CD4-positive, alpha-beta T cell treated with Interleukin-21 for 1 hour (primary cell): ENCODE results near the gene C1orf122.
A peak's percentile ranks its signal among the peaks of the same experiment; 100 is the strongest.
"Not testable (repeated sequence)": the region's sequence is repeated elsewhere in the genome, so short reads cannot be mapped to it uniquely, and the experiment has no call there.

Experiments used
- DNase-seq: peaks from one replicate; pipeline ENCODE4 v3.0.0-alpha.2; 2020

The C1orf122 gene

GRCh38 chr1:37807555-37808368 is at the start of gene C1orf122, which contains the start of gene YRDC:
TSS of gene C1orf122 (plus strand) at chr1:37807790. CDS start at chr1:37808405, 615 bp downstream.
TSS of gene YRDC (minus strand) at chr1:37808208. CDS start at chr1:37808180, 28 bp downstream.
- peak; percentile 93 for DNase-seq

- no peak for DNase-seq
Measured at GRCh38 chr1:37759451-37759850, 48.1 kb upstream of the C1orf122 start.

GRCh38 chr1:37761416-37762095 is 46.0 kb upstream of the C1orf122 start:
- no peak for DNase-seq

- DNase-seq, result no peak
Measured at GRCh38 chr1:37762516-37762915, 45.1 kb upstream of the C1orf122 start.

- no peak for DNase-seq
Measured at GRCh38 chr1:37763791-37764413, 43.7 kb upstream of the C1orf122 start.

GRCh38 chr1:37764414-37764825 is 43.2 kb upstream of the C1orf122 start:
- peak; percentile 18 for DNase-seq

GRCh38 chr1:37764888-37765441 is 42.6 kb upstream of the C1orf122 start, which contains the start of gene EPHA10:
TSS of gene EPHA10 (minus strand) at chr1:37765120. CDS start at chr1:37765066, 54 bp downstream.
- no peak for DNase-seq

- no peak for DNase-seq
Measured at GRCh38 chr1:37765916-37766664, 41.5 kb upstream of the C1orf122 start.

- no peak for DNase-seq
Measured at GRCh38 chr1:37767488-37767887, 40.1 kb upstream of the C1orf122 start.

- DNase-seq, result not testable (repeated sequence)
Measured at GRCh38 chr1:37771440-37771839, 36.1 kb upstream of the C1orf122 start.

GRCh38 chr1:37776946-37777516 is 30.6 kb upstream of the C1orf122 start:
- no peak for DNase-seq

- DNase-seq, result no peak
Measured at GRCh38 chr1:37778654-37779053, 28.9 kb upstream of the C1orf122 start.

- no peak for DNase-seq
Measured at GRCh38 chr1:37782491-37782890, 25.1 kb upstream of the C1orf122 start.

- DNase-seq, result no peak
Measured at GRCh38 chr1:37792943-37793686, 14.5 kb upstream of the C1orf122 start.

GRCh38 chr1:37793773-37794371 is 13.7 kb upstream of the C1orf122 start, which contains the start of gene MANEAL:
TSS of gene MANEAL (plus strand) at chr1:37793847. CDS start at chr1:37794183, 336 bp downstream.
- peak; percentile 24 for DNase-seq

GRCh38 chr1:37794372-37795339 is 12.9 kb upstream of the C1orf122 start:
- DNase-seq, result no peak

- DNase-seq, result peak; percentile 33
Measured at GRCh38 chr1:37795340-37796125, 12.1 kb upstream of the C1orf122 start.

- no peak for DNase-seq
Measured at GRCh38 chr1:37797750-37798345, 9.7 kb upstream of the C1orf122 start.
